ENCODE measurements around the gene CIPC.

The CIPC gene

DNA sequence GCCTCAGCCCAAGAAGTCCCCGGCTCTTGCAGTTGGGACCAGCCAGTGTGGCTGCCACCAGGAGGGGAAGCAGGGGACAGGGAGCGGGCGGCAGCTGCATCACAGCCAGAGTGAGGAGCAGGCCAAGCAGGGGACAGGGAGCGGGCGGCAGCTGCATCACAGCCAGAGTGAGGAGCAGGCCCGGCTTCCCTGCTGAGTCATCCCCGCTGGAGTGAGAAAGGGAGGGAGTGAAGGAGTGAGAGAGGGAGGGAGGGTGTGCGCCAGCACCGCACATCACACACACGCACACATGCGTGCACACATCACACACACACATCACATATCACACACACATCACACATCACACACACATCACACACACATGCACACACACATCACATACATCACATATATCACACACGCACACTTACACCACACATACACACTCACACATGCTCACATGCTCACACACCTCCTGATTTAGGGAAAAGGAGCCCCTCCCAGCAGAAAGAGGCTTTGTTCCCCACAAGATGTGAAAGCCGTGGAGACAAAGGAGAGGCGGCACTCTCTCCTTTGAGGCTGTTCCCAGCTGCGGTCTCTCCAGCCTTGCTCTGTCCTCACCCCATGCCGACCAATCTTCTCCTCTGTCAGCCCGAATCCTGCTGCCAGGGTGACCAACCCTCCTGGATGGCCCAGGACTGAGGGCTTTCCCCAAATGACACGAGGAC, 60.3 kb downstream of the CIPC start:
- DNase-seq = no peak

- no peak for DNase-seq
Measured at GRCh38 chr14:77158882-77159255, 60.8 kb downstream of the CIPC start.

DNA sequence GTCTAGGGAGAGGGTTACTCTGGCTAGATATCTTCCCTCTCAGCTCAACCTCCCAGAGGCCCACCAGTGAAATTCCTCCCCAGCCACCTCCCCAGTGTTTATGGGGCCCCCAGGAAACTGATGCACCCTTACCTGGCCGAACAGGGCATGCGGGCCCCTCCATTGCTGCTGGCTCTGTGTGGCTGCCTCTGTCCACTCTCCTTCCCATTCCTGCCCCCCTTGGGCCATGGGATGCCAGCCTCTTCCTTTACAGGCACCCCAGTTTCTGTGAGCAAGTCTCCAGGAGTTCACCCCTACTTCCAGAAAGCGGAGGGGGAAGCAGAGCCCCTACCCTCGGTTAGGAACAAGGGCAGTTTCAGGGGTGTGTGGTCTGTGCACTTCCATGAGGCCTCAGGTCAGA, 63.0 kb downstream of the CIPC start:
- DNase-seq = no peak
